SW480 (cell line): ENCODE results near the gene STAMBPL1.

Experiments used
- DNase-seq: peaks from one replicate; pipeline ENCODE4 v3.0.0-alpha.2; 2016; ENCODE audit warnings: low spot score

STAMBPL1 gene

GRCh38 chr10:88857831-88858230 is 22.2 kb upstream of the STAMBPL1 start:
- no peak for DNase-seq

- no peak for DNase-seq
Measured at GRCh38 chr10:88858491-88858890, 21.6 kb upstream of the STAMBPL1 start.

GRCh38 chr10:88861036-88861435 is 19.0 kb upstream of the STAMBPL1 start:
- no peak for DNase-seq

GRCh38 chr10:88865281-88865876 is 14.7 kb upstream of the STAMBPL1 start:
- peak; percentile 25 for DNase-seq

- DNase-seq: no peak
Measured at GRCh38 chr10:88866454-88866853, 13.6 kb upstream of the STAMBPL1 start.

GRCh38 chr10:88870089-88870488 is 10.0 kb upstream of the STAMBPL1 start:
- DNase-seq: no peak

GRCh38 chr10:88873757-88874156 is 6.3 kb upstream of the STAMBPL1 start:
- no peak for DNase-seq

GRCh38 chr10:88874281-88874680 is 5.8 kb upstream of the STAMBPL1 start:
- DNase-seq: no peak

- no peak for DNase-seq
Measured at GRCh38 chr10:88875081-88875480, 5.0 kb upstream of the STAMBPL1 start.

- no peak for DNase-seq
Measured at GRCh38 chr10:88877298-88877697, 2.7 kb upstream of the STAMBPL1 start.

- peak; percentile 85 for DNase-seq
Measured at GRCh38 chr10:88880282-88881076, 434 bp downstream of the STAMBPL1 start.

GRCh38 chr10:88881320-88881719 is 1.3 kb downstream of the STAMBPL1 start:
- no peak for DNase-seq

GRCh38 chr10:88881922-88882645 is 2.0 kb downstream of the STAMBPL1 start:
- DNase-seq: no peak

- DNase-seq: peak; percentile 60
Measured at GRCh38 chr10:88882646-88883447, 2.8 kb downstream of the STAMBPL1 start.

- no peak for DNase-seq
Measured at GRCh38 chr10:88883448-88883809, 3.4 kb downstream of the STAMBPL1 start.

- DNase-seq: no peak
Measured at GRCh38 chr10:88886557-88886956, 6.5 kb downstream of the STAMBPL1 start.

- no peak for DNase-seq
Measured at GRCh38 chr10:88888810-88889445, 8.9 kb downstream of the STAMBPL1 start.

- no peak for DNase-seq
Measured at GRCh38 chr10:88889559-88890337, 9.7 kb downstream of the STAMBPL1 start.

GRCh38 chr10:88890681-88891381 is 10.8 kb downstream of the STAMBPL1 start:
- no peak for DNase-seq

GRCh38 chr10:88892222-88892967 is 12.3 kb downstream of the STAMBPL1 start:
- no peak for DNase-seq
